ENCODE measurements around the gene SAA2.

Gene SAA2

GRCh38 chr11:18196532-18196931 is 51.9 kb downstream of the SAA2 start:
- CTCF ChIA-PET, result interaction anchor here (0.6 to 1.2 kb wide), 2 partner anchors 81 to 536 kb away, joined by 3 to 4 read pairs; no protein-coding TSS in a partner anchor

More at GRCh38 chr11:18196532-18196931, 51.9 kb downstream of the SAA2 start:
- Histone ChIP-seq H3K4me3 (ENCODE audit: low read depth, low read length) (no peak overlapping the region), H3K27ac (ENCODE audit: extremely low read depth, low read depth, low read length) (no peak overlapping the region), H3K9me3 (ENCODE audit: control insufficient read depth, insufficient read depth, low read depth, low read length) (no peaks in the 10 kb centered on the region), H3K36me3 (ENCODE audit: control insufficient read depth in 2 of 2, insufficient read depth in 1 of 2, low read length in 2 of 2) (no peaks in the 10 kb centered on the region), H3K4me1 (ENCODE audit: control insufficient read depth, insufficient read depth, low read length) (no peaks in the 10 kb centered on the region)
- TF ChIP-seq ZNF248 (tag by site-specific recombination; IDR thresholded peaks at IDR 0.05), result no peak
- TF ChIP-seq ZXDB (tag by site-specific recombination; IDR thresholded peaks at IDR 0.05), result no peak
- no peak for TF ChIP-seq ZNF843 (tag by site-specific recombination; IDR thresholded peaks at IDR 0.05)
- no peak for TF ChIP-seq ZNF677 (tag by site-specific recombination; IDR thresholded peaks at IDR 0.05)
- no peak for TF ChIP-seq ZNF366 (tag by site-specific recombination; conservative IDR thresholded peaks at IDR 0.05)
- TF ChIP-seq ZIC2 (tag by site-specific recombination; IDR thresholded peaks at IDR 0.05), result no peak
- no peak for TF ChIP-seq BCL11B (tag by site-specific recombination; IDR thresholded peaks at IDR 0.05; ENCODE audit: low read depth)
- TF ChIP-seq SP7 (tag by site-specific recombination; IDR thresholded peaks at IDR 0.05), result no peak
- no peak for TF ChIP-seq ZNF501 (tag by site-specific recombination; IDR thresholded peaks at IDR 0.05)
- no peak for TF ChIP-seq ZBTB8A (tag by site-specific recombination; IDR thresholded peaks at IDR 0.05)
- no peak for TF ChIP-seq ZNF140 (tag by site-specific recombination; IDR thresholded peaks at IDR 0.05)
- TF ChIP-seq ZNF354C (tag by site-specific recombination; IDR thresholded peaks at IDR 0.05; ENCODE audit: borderline replicate concordance, low read depth), result no peak
- no peak for TF ChIP-seq HOXC10 (CRISPR knock-in tag; IDR thresholded peaks at IDR 0.05)
- TF ChIP-seq ZNF639 (tag by site-specific recombination; IDR thresholded peaks at IDR 0.05), result no peak
- TF ChIP-seq HOXD13 (CRISPR knock-in tag; IDR thresholded peaks at IDR 0.05; ENCODE audit: borderline replicate concordance), result no peak
- no peak for TF ChIP-seq ZBTB17 (tag by site-specific recombination; IDR thresholded peaks at IDR 0.05)
- no peak for TF ChIP-seq SCRT1 (tag by site-specific recombination; IDR thresholded peaks at IDR 0.05; ENCODE audit: borderline replicate concordance)
- POLR2A ChIA-PET, result no interaction called here
